ENCODE results near the gene ISG15.

ISG15 gene

DNA sequence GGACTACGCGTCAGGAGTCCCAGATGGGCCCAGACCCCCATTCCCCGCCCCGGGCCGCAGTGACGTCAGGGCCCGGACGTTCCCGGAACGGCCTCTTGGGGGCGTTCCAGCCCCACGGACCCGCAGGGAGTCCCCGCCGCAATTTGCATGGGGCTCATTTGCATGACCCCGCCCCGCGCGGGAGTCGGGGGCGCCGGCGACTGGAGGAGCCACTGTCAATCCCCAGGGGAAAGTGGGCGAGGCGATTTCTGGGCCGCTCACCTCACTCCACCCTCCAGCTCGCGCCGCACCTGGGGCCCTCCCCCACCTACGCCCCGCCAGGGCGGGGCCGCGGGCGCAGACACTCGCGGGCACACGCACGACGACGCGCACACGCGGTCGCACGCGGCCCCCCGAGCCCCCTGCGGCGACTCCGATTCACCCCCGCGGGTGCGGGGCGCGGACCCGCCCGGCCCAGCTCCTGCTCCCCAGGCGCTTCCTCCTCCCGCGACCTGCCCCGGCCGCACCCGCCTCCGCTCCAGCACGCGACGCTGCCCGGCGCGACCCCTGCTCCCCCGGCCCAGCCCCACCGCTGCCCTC lies 19.8 kb downstream of the ISG15 start:
- H3K18ac ChIP-seq (ENCODE audit: low read length) = peak overlapping the region; percentile 71
- no peak overlapping the region for H2AK5ac ChIP-seq (ENCODE audit: low read length)
- no peak overlapping the region for H2AFZ ChIP-seq (ENCODE audit: insufficient read depth, low read length, poor library complexity)
- no CpG with 5 or more reads among the region's 73 CpGs for WGBS (ENCODE audit: extremely low coverage, insufficient coverage, insufficient read length)
- H4K91ac ChIP-seq (ENCODE audit: low read depth, low read length) = peak overlapping the region; percentile 63
- peaks cover 6% of the 10 kb centered on the region for H3K27me3 ChIP-seq (ENCODE audit: insufficient read depth, low read length)
- peak; percentile 70 to 75 for DNase-seq
- H3K36me3 ChIP-seq (ENCODE audit: control insufficient read depth in 1 of 2, insufficient read depth in 2 of 2, low read length in 2 of 2) = peaks cover 23 to 25% of the 10 kb centered on the region in 2 experiments
- peak overlapping the region; percentile 64 for H4K8ac ChIP-seq (ENCODE audit: low read depth, low read length)
- H2BK12ac ChIP-seq (ENCODE audit: low read length) = no peak overlapping the region
- no peak overlapping the region for H3K14ac ChIP-seq (ENCODE audit: low read length)
- H3K4me1 ChIP-seq (ENCODE audit: control insufficient read depth in 1 of 2, insufficient read depth in 2 of 2, low read length in 2 of 2) = peaks cover 8 to 11% of the 10 kb centered on the region in 2 experiments
- H3K23ac ChIP-seq (ENCODE audit: low read length) = no peak overlapping the region
- no peak overlapping the region for H2BK120ac ChIP-seq (ENCODE audit: insufficient read depth, low read length, poor library complexity)
- H3K9me3 ChIP-seq (ENCODE audit: insufficient read depth, low read depth, low read length) = peaks cover 10% of the 10 kb centered on the region
- no peak overlapping the region for H3K9ac ChIP-seq (ENCODE audit: low read length)
- H3K4me3 ChIP-seq (ENCODE audit: low read depth, low read length) = peak overlapping the region; percentile 62
- peak overlapping the region; percentile 19 for H2BK5ac ChIP-seq (ENCODE audit: low read depth, low read length, poor library complexity)
- H3K79me1 ChIP-seq (ENCODE audit: low read length) = peaks cover 2% of the 10 kb centered on the region
- H3K4me2 ChIP-seq (ENCODE audit: low read length) = peak overlapping the region; percentile 94
- H4K12ac ChIP-seq (ENCODE audit: low read depth, low read length) = no peak overlapping the region
- no peak overlapping the region for H3K27ac ChIP-seq (ENCODE audit: low read depth, low read length)
- H3K4ac ChIP-seq (ENCODE audit: low read depth, low read length) = no peak overlapping the region
- peaks cover 2% of the 10 kb centered on the region for H3K79me2 ChIP-seq (ENCODE audit: control insufficient read depth, insufficient read depth, low read length, poor library complexity)

DNA sequence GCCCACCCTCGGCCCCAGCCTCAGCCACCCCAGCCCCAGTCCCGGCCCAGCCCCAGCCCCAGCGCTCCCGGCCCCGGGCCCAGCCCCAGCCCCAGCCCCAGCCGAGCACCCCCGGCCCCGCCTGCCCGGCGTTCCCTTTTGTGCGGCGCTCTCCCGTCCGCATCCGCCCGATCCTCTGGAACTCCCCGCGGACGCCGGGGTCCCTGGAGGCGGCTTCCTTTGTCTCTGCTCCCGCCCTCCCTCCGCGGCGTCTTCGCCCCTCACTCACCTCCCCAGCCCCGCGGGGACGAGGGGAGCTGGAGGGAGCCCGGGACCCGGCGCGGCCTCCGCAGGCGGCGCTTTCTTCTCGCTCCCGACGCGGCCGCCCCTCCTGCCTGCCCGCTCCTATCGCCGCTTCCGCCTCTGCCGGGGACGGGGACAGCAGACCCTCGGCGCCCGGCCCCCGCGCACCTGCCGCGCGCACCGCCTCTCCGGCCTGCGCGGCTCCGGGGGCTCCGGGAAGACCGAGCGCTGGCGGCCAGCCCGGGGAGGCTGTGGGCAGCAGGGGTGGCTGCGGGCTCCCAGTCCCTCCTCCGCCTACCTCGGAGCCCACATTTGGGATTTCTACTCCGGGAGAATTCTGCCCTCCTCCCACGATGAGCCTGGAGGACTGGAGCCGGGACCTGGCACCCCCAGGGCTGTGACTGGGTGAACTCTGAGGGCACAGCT lies 20.6 kb downstream of the ISG15 start:
- H2BK5ac ChIP-seq (ENCODE audit: low read depth, low read length, poor library complexity) = no peak overlapping the region
- WGBS (ENCODE audit: extremely low coverage, insufficient coverage, insufficient read length) = no CpG with 5 or more reads among the region's 71 CpGs
- peaks cover 2% of the 10 kb centered on the region for H3K79me2 ChIP-seq (ENCODE audit: control insufficient read depth, insufficient read depth, low read length, poor library complexity)

DNA sequence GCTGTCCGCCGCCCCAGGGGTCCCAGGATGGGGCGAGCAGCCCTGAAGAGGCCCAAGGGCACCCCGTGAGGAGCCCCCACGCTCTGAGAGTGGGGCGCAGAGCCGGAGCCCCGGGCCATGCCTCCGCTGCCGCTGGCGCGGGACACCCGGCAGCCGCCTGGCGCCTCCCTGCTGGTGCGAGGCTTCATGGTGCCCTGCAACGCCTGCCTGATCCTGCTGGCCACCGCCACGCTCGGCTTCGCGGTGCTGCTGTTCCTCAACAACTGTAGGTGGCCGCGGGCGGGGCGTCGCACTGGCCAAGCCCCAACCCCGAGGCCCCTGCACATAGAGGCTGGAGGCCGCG lies 21.1 kb downstream of the ISG15 start:
- no peak overlapping the region for H3K4me3 ChIP-seq (ENCODE audit: low read depth, low read length)
- H3K4me1 ChIP-seq (ENCODE audit: control insufficient read depth in 1 of 2, insufficient read depth in 2 of 2, low read length in 2 of 2) = peaks cover 8 to 12% of the 10 kb centered on the region in 2 experiments
- no peak overlapping the region for H4K91ac ChIP-seq (ENCODE audit: low read depth, low read length)
- H3K18ac ChIP-seq (ENCODE audit: low read length) = no peak overlapping the region
- peaks cover 2% of the 10 kb centered on the region for H3K79me1 ChIP-seq (ENCODE audit: low read length)
- H3K9ac ChIP-seq (ENCODE audit: low read length) = no peak overlapping the region
- no CpG with 5 or more reads among the region's 30 CpGs for WGBS (ENCODE audit: extremely low coverage, insufficient coverage, insufficient read length)
- H2BK120ac ChIP-seq (ENCODE audit: insufficient read depth, low read length, poor library complexity) = no peak overlapping the region
- peaks cover 6% of the 10 kb centered on the region for H3K27me3 ChIP-seq (ENCODE audit: insufficient read depth, low read length)
- H3K27ac ChIP-seq (ENCODE audit: low read depth, low read length) = no peak overlapping the region
- no peak overlapping the region for H2AK5ac ChIP-seq (ENCODE audit: low read length)
- no peak overlapping the region for H3K23ac ChIP-seq (ENCODE audit: low read length)
- H3K79me2 ChIP-seq (ENCODE audit: control insufficient read depth, insufficient read depth, low read length, poor library complexity) = peaks cover 2% of the 10 kb centered on the region
- H2BK12ac ChIP-seq (ENCODE audit: low read length) = no peak overlapping the region
- H3K14ac ChIP-seq (ENCODE audit: low read length) = no peak overlapping the region
- no peak overlapping the region for H4K12ac ChIP-seq (ENCODE audit: low read depth, low read length)
- peaks cover 9% of the 10 kb centered on the region for H3K9me3 ChIP-seq (ENCODE audit: insufficient read depth, low read depth, low read length)
- no peak overlapping the region for H4K8ac ChIP-seq (ENCODE audit: low read depth, low read length)
- no peak for DNase-seq
- H3K4me2 ChIP-seq (ENCODE audit: low read length) = peak overlapping the region; percentile 76
- no peak overlapping the region for H3K4ac ChIP-seq (ENCODE audit: low read depth, low read length)
- H2BK5ac ChIP-seq (ENCODE audit: low read depth, low read length, poor library complexity) = no peak overlapping the region
- peaks cover 28 to 31% of the 10 kb centered on the region in 2 experiments for H3K36me3 ChIP-seq (ENCODE audit: control insufficient read depth in 1 of 2, insufficient read depth in 2 of 2, low read length in 2 of 2)
- no peak overlapping the region for H2AFZ ChIP-seq (ENCODE audit: insufficient read depth, low read length, poor library complexity)

More for the DNA sequence above, 20.6 kb downstream of the ISG15 start:
- no peak overlapping the region for H2BK12ac ChIP-seq (ENCODE audit: low read length)
- no peak for DNase-seq
- H4K91ac ChIP-seq (ENCODE audit: low read depth, low read length) = no peak overlapping the region
- no peak overlapping the region for H2AK5ac ChIP-seq (ENCODE audit: low read length)
- peak overlapping the region; percentile 23 for H4K8ac ChIP-seq (ENCODE audit: low read depth, low read length)
- peaks cover 6% of the 10 kb centered on the region for H3K27me3 ChIP-seq (ENCODE audit: insufficient read depth, low read length)
- peaks cover 8 to 11% of the 10 kb centered on the region in 2 experiments for H3K4me1 ChIP-seq (ENCODE audit: control insufficient read depth in 1 of 2, insufficient read depth in 2 of 2, low read length in 2 of 2)
- no peak overlapping the region for H2AFZ ChIP-seq (ENCODE audit: insufficient read depth, low read length, poor library complexity)
- H3K4me2 ChIP-seq (ENCODE audit: low read length) = peak overlapping the region; percentile 76
- no peak overlapping the region for H2BK120ac ChIP-seq (ENCODE audit: insufficient read depth, low read length, poor library complexity)
- H3K4ac ChIP-seq (ENCODE audit: low read depth, low read length) = peak overlapping the region; percentile 33
- peaks cover 2% of the 10 kb centered on the region for H3K79me1 ChIP-seq (ENCODE audit: low read length)
- H3K23ac ChIP-seq (ENCODE audit: low read length) = no peak overlapping the region
- H3K18ac ChIP-seq (ENCODE audit: low read length) = no peak overlapping the region
- H4K12ac ChIP-seq (ENCODE audit: low read depth, low read length) = peak overlapping the region; percentile 55
- H3K27ac ChIP-seq (ENCODE audit: low read depth, low read length) = no peak overlapping the region
- no peak overlapping the region for H3K9ac ChIP-seq (ENCODE audit: low read length)
- peaks cover 10% of the 10 kb centered on the region for H3K9me3 ChIP-seq (ENCODE audit: insufficient read depth, low read depth, low read length)
- peak overlapping the region; percentile 45 for H3K4me3 ChIP-seq (ENCODE audit: low read depth, low read length)
- peak overlapping the region; percentile 32 for H3K14ac ChIP-seq (ENCODE audit: low read length)
- peaks cover 28 to 31% of the 10 kb centered on the region in 2 experiments for H3K36me3 ChIP-seq (ENCODE audit: control insufficient read depth in 1 of 2, insufficient read depth in 2 of 2, low read length in 2 of 2)

DNA sequence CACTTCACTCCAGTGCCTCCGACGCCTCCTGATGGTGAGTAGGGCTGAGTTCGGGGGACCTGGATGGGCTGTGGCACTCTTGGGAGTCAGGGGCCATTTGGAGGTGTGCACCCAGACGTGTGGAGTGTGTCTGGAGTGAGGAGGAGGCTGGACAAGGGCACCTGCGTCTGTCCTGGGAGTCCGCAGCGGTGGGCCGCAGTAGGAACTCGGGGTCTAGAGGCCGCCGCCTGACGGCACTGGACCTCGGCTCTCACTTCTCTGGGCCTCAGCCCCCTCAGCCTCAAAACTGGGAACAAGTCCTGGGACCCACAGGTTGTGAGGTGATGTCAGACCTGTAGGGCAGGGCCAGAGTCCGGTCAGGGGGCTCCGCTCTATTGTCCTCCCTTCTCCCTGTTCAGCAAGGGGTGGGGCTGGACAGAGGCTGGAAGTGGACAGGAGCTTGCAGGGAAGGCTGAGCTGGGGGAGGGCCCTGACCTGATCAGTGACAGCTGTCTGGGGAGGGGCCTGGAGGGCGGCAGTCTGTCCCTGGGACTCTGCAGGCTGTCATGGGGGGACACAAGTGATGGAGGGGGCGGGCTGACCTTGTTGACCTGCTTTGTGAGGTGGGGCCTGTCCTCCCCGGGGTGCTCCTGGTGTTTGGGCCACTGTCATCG lies 22.1 kb downstream of the ISG15 start:
- H3K18ac ChIP-seq (ENCODE audit: low read length) = no peak overlapping the region
- H3K36me3 ChIP-seq (ENCODE audit: control insufficient read depth in 1 of 2, insufficient read depth in 2 of 2, low read length in 2 of 2) = peaks cover 28 to 31% of the 10 kb centered on the region in 2 experiments
- H3K79me2 ChIP-seq (ENCODE audit: control insufficient read depth, insufficient read depth, low read length, poor library complexity) = peaks cover 2% of the 10 kb centered on the region
- no peak overlapping the region for H3K9ac ChIP-seq (ENCODE audit: low read length)
- no peak overlapping the region for H2BK5ac ChIP-seq (ENCODE audit: low read depth, low read length, poor library complexity)
- H4K12ac ChIP-seq (ENCODE audit: low read depth, low read length) = no peak overlapping the region
- peaks cover 2% of the 10 kb centered on the region for H3K79me1 ChIP-seq (ENCODE audit: low read length)
- no peak overlapping the region for H2BK120ac ChIP-seq (ENCODE audit: insufficient read depth, low read length, poor library complexity)
- H3K9me3 ChIP-seq (ENCODE audit: insufficient read depth, low read depth, low read length) = peaks cover 6% of the 10 kb centered on the region
- no peak overlapping the region for H2BK12ac ChIP-seq (ENCODE audit: low read length)
- no peak overlapping the region for H4K91ac ChIP-seq (ENCODE audit: low read depth, low read length)
- peaks cover 17 to 21% of the 10 kb centered on the region in 2 experiments for H3K4me1 ChIP-seq (ENCODE audit: control insufficient read depth in 1 of 2, insufficient read depth in 2 of 2, low read length in 2 of 2)
- H2AK5ac ChIP-seq (ENCODE audit: low read length) = no peak overlapping the region
- no peak overlapping the region for H3K14ac ChIP-seq (ENCODE audit: low read length)
- H3K27me3 ChIP-seq (ENCODE audit: insufficient read depth, low read length) = peaks cover 6% of the 10 kb centered on the region
- no peak overlapping the region for H4K8ac ChIP-seq (ENCODE audit: low read depth, low read length)
- H2AFZ ChIP-seq (ENCODE audit: insufficient read depth, low read length, poor library complexity) = no peak overlapping the region
- no peak for DNase-seq
- H3K4ac ChIP-seq (ENCODE audit: low read depth, low read length) = no peak overlapping the region
- no peak overlapping the region for H3K23ac ChIP-seq (ENCODE audit: low read length)
- H3K27ac ChIP-seq (ENCODE audit: low read depth, low read length) = no peak overlapping the region
- H3K4me3 ChIP-seq (ENCODE audit: low read depth, low read length) = no peak overlapping the region
- no peak overlapping the region for H3K4me2 ChIP-seq (ENCODE audit: low read length)
- no CpG with 5 or more reads among the region's 19 CpGs for WGBS (ENCODE audit: extremely low coverage, insufficient coverage, insufficient read length)
